Epidermal melanocyte (primary cell): Measurements from ENCODE around the gene FGF2.
"Not testable (repeated sequence)": the region's sequence is repeated elsewhere in the genome, so short reads cannot be mapped to it uniquely, and the experiment has no call there.

Source experiments
- DNase-seq: peaks from one replicate; pipeline ENCODE4 v3.0.0; 2011; ENCODE audit warnings: low spot score; ENCODE audit not compliant: insufficient read length

The FGF2 gene

DNA sequence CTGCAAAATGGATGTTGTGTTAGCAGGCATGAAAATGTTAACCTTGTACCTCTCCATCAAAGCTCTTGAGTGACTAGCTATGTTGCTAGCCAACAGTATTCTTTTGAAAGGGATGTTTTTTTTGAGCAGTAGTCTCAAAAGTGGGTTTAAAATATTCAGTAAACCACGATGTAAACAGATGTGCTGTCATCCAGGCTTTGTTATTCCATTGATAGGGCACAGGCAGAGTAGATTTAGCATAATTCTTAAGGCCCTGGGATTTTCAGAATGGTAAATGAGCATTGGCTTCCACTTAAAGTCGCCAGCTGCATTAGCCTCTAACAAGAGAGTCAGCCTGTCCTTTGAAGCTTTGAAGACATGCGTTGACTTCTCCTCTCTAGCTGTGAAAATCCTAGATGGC is 18.4 kb downstream of the FGF2 start:
- no peak for DNase-seq

DNA sequence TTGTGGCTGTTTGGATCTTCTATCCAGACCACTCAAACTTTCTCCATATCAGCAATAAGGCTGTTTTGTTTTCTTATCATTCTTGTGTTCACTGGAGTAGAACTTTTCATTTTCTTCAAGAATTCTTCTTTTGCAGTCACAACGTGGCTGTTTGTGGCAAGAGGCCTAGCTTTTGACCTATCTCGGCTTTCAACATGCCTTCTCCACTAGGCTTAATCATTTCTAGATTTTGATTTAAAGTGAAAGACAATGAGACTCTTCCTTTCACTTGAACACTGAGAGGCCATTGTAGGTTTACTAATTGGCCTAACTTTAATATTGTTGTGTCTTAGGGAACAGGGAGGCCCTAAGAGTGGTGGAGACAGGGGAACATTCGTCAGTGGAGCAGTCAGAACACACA is 19.1 kb downstream of the FGF2 start:
- DNase-seq = no peak

DNA sequence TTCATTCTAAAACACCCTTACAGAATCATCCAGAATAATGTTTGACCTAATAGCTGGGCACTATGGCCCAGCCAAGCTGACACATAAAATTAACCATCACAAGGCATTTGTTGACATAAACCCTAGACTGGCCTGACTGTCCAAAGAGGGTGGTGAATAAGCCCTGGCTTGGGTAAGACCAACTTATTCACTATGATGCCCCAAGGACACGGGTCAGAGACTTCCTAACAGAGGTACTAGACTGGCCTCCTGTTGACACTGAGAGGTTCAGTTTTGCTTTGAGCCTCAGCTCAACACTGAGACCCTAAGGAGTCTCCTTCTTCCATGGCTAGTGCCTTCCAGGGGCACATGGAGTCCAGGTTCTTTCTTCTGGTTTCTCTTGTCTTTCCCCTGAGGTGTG is 21.3 kb downstream of the FGF2 start:
- DNase-seq = no peak

DNA sequence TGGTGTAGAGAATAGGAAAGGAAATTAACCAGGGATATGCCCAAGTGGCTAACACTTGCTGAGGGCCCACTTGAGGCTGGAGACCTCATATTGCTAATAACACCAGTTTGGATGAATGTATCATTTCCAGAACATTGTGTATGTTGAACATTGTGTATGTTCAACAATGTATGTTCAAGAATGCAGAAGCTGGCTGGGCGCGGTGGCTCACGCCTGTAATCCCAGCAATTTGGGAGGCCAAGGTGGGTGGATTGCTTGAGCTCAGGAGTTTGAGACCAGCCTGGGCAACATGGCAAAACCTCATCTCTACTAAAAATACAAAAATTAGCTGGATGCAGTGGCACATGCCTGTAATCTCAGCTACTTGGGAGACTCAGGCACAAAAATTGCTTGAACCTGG is 23.2 kb downstream of the FGF2 start:
- not testable (repeated sequence) for DNase-seq

DNA sequence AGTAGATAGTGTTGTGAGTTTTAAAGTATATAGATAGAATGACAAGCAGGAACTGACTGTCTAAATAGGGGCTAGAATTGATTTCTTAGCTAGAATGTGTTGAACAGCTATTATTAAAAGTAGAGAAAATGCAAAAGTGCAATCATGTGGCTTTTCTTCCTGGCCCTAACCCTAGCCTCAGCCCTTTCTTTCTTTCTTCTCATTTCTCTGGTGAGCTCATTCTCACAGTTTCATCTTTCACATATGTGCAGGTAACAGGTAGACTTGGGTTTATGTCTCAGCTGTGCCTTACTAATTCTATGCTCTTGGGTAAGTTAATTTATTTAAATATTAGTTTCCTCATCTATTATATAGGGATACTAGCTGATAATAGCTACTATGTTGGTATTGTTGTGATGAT is 24.9 kb downstream of the FGF2 start:
- DNase-seq = no peak

DNA sequence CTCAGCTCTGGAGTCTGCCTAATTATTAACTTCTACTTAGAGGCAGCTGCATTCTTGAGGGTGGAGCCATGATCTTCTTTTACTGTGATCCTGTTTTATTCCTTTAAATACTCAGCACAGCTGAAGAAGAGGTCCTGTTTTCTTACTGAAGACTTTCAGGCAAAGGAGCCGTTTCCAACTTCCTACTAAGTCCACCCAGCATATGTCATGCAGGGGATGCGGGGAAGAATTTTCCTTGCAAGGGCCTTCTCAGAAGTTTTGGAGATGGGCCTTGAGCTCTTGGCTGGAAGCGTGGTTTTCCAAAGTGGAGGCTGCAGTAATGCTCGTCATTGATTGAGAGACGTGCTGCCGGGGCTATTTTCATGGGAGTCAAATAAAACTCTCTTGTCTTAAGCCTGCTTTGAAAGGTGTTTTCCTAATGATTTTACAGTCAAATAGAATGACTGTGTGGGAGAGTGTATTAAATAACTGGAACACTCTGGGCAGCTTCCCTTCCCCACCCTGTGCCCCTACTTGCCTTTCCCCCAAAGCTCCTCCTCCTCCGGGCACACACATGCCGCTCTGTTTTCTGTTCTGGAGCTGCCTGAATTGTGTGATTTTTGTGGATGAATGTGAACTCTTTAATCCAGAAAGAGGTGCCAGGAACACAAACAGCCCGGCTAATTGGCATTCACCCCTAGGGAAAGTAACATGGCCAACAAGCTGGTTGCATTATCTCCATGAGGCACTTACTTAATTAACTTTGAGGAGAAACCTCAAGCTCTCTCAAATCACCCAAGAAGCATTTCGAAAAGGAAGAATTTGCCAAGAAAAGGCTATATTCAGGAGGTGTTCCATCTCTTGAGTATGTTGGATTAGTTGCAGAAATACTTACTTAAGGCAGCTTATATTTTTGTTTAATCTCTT is 28.1 kb downstream of the FGF2 start:
- DNase-seq = peak; percentile 42

DNA sequence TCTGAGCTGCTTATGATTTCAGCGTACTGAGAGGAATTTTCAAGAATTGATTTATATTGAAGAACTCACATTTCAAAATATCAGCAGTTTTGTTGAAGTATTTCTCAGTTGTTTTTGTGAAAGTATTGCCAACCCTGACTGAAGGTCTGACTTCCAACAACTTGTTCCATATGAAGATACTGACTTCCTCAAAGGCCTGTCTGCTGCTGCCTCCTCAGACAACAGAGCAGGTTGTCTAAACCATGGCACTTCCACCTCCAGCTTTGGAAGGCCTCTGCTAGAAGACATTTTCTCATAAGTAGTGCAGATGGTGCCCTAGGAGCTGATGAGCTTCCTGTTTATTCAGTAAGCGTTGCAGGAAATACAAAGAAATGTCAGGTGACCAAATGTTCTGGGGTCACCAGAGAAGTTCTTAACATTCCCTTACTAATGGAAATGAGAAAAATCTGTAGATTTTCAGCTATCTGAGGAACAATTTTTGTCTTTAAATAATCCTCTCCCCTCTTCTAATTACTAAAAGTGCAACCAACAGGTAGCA is 28.8 kb downstream of the FGF2 start:
- DNase-seq = no peak

DNA sequence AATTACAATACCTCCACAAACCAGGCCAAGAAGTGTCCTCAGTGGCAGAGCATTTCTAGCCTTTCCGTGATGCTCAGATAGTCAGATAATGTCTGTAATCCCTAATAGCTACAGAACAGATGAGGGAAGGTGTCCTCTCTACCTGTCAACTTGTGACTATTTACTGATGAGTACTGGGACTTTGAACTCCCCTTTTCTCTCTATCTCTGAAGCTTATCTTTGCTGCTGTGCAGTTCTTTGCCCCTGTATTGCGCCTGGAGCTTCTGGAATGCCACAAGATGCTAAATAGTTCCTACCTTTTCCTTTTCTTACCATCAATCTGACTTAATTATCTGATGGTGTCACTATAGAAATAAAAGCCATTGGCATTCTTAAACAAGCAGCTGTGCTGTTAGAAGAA is 30.5 kb downstream of the FGF2 start:
- DNase-seq = no peak

DNA sequence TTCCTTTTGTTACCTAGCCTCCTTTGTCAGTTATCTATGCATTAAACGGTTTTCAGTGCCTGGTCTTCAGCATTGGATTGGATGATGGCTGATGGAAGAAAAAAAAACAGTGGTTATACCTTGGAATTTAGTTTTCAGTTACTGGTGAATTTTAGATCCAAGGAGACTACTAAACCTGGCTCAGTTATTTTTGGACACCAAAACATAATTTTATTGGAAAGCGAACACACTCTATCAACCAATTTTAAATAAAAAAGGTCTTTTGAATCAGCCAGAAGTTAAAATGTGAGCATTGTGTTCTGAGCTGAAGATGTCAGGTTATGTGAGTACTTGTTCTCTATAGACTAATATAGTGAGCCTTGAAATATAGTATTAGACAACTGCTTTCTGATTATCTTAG is 32.1 kb downstream of the FGF2 start:
- DNase-seq = no peak

DNA sequence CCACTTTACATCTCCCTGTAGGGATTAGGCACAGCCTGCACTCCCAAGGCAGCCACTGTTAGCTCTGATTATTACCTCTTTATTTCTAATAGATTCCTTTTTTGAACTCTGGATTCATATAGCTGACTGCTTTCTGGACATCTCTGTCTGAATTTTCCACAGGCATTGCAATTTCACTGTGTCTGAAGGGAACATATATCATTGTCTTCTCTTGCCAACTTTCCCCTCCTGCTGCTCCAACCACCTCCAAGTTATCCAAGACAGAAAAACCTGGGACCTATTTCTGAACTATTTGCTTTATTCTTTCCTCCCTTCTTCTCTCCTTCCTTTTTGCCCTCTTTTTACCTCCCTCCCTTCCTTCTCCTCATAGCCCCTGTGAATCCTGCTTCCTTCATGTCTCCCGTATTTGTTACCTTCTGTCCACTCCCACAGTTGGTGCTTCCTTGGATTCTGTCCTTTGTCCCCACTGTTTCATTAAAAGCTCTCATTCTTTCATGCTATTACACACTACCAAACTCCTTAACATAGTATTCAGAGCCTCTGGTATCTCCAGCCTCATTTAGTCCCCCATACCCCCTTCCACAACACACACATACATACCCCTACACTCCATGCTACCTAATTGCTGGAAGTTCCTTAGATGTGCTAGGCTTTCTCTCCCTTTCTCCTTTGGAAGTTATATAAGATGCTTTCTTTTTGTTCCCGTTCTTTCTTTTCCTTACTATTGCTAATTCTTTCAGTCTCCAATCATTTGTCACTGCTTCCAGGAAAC is 34.7 kb downstream of the FGF2 start:
- no peak for DNase-seq

DNA sequence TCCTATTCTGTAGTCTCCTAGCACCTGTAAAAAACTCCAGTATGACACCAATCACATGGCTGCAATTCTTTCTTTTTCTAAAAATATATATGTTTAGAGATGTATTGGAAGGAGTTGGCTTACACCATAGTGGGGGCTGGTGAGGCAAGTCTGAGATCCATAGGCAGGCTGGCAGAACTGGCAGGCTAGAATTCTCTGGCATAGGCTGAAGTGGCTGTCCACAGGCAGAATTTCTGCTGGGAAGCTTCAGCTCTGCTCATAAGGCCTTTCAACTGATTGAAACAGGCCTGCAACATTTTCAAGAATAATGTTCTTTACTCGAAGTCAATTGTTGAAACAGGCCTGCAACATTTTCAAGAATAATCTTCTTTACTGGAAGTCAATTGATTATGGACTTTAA is 37.0 kb downstream of the FGF2 start:
- DNase-seq = no peak

DNA sequence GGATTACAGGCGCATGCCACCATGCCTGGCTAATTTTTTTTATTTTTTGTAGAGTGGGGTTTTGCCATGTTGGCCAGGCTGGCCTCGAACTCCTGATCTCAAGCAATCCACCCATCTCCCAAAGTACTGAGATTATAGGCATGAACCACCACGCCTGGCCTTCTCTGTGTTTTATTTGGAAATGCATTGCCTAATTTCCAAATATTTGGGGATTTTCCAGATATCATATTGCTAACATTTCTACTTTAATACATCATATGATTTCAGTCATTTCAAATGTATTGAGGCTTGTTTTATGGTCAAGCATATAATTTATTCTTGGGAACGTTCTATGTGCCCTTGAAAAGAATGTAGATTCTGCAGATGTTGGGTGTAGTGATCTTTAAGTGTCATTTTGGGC is 38.8 kb downstream of the FGF2 start:
- DNase-seq = no peak

DNA sequence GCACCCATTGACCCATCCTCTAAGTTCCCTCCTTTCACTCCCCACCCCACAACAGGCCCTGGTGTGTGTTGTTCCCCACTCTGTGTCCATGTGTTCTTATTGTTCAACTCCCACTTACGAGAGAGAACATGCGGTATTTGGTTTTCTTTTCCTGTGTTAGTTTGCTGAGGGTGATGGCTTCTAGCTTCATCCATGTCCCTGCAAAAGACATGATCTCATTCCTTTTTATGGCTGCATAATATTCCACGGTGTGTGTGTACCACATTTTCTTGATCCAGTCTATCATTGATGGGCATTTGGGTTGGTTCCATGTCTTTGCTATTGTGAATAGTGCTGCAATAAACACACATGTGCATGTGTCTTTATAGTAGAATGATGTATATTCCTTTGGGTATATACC is 41.6 kb downstream of the FGF2 start:
- not testable (repeated sequence) for DNase-seq

DNA sequence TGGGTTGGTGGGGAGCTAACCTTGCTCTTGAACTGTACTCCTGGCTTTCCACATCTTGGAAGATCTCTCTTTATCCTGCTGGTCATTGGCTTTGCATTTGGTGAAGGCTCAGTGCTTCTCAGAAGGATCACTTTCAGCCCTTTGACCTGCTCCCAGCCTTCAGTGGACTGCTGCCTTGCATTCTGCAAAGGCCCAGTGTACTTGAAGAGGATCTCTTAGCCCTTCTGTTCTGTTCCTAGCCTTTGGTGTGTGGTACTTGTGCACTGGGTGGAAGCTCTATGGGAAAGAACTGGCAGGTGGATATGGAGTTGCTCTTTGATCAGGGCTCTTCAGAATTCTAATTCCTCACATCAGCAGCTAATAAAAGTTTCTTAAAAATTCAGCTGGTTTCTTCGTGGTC is 46.5 kb downstream of the FGF2 start:
- no peak for DNase-seq

DNA sequence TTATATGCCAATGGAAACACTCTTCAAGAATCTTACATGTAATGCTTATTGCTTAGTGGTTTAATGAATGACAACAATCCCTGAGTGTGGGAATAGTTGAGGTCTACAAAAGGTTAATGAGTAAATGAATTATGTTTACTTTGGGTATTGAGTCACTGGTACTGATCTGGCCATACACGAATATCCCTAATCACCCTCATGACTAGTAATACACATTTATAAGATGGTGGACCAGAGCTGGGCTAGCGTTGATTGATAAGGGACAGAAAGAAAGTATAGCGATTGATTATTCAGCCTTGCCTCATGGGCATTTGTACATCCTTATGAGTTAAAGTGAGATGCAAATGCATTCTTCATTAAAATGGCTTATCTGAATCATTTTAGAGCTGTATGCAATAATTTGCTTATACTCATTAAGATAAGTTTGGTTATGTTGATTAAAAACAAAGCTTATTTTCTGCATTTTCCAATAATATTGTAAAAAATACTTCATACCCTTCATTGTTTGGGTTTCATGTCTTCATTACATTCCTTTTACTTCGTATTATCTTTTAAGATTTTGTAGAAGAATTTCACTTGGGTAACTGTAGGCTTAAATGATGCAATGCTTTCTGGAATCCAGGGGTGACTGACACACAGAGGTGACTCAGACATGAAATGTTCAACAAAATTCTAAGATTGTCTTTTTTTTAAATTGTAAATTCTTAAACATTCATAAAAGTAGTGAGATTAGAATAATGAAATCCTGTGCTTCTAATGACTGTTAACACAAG is 47.4 kb downstream of the FGF2 start:
- peak; percentile 18 for DNase-seq

DNA sequence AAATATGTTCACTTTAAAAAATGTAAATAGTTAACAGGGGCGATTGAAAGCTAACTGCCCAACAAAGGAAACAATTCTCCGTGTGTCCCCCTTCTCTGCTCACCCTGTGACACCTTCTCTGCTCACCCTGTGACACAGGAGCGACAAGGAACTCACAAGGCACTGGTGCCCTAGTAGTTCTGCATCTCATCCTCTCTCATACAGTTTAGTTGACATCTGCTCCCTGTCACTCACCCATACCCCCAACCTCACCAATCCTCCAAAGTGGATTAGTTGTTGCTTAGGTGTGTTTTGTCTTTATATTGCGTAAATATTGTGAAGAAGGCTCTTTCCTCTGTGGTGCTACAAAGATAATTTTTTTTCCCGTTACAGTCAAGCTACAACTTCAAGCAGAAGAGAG is 49.3 kb downstream of the FGF2 start:
- no peak for DNase-seq

DNA sequence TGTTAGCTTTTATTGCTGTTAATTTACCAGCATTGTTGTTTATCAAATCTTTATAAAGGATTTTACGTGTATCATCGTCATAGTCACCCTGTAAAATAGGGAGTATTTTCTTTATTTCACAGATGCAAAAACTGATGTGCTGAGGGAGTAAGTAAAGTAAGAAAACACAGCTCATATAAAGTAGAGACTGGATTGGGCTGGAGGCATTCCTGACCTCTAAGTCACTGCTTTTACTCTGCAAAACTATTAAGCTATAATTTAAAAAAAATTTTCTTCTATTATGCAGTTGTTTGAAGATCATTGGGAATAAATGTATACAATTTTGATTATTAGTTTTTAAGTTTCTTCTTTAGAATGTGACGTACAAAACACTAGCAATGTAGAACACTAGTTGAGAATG is 49.8 kb downstream of the FGF2 start:
- DNase-seq = no peak

DNA sequence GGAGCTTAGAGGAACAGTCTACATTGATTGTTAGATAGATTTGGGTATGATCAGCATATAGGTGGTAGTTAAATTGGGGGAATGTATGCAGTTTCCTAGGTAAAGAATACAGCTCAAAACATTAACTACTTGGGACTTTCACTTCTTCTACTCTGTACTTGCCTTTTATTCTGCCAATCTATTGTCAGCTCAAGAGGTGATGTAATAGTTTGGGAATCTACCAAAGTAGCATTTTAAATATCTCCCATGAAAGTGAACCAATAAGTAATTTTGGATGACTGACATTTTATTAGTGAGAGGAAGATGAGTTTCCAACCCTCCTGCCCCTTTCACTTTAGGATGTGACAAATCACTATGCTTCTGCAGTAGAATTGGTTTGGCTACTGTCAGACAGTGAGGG is 52.4 kb downstream of the FGF2 start:
- DNase-seq = no peak

DNA sequence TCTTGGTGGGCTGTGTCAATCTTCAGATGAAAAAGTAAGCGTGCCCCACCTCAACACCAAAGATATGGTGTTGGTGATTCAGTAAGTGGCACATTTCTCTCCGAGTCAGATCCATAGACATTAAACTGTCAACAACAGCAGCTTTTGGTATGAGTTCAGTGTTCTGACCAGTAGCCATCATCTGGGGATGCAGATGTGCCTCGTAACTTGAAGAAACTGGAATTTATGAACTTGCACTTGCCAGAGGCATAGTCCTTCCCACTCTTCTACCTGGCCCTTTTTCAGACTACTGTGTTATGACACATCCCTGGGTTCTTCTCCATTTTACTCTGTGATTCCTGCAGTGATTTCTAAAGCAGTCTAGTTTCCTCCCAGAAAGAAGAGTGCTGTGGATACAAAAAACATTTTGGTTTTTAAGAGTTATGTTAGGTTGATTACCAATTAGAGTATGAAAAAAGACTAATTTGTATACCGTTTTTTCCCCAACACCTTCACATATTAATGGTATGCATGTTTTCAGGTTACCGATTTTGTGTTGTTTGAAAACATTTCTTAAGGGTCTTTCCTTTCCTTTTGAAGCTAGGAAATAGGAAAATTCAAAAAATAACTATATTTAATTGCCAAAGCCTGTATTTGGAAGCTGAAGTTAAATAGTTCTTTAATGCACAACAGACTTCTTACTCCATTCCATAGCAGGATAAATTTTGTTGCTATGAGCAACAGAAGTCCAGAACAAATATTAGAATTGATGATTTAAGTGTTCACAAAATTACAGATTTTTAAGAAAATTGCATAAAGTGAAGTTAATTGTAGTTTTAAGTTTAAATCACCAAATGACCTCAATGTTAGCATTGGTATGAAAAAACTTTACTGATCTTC is 56.5 kb downstream of the FGF2 start:
- no peak for DNase-seq

DNA sequence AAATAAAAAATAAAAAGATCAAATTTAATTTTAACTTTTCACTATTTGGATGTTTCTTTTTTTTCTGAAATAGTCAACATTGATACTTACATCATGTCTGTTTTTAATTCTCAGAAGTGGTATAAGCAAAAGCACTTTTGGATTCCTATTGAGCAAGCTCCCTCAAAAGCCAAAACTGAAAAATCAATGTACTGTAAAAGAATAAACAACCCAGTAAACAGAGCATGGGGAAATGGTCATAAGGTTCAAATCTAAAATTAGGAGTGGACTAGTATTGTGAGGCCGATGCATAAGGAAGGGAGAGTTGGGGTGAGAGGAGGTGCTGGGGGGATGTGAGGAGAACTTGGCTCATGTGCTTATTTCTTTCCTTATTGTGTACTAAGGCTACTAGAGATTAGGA is 57.9 kb downstream of the FGF2 start:
- no peak for DNase-seq

DNA sequence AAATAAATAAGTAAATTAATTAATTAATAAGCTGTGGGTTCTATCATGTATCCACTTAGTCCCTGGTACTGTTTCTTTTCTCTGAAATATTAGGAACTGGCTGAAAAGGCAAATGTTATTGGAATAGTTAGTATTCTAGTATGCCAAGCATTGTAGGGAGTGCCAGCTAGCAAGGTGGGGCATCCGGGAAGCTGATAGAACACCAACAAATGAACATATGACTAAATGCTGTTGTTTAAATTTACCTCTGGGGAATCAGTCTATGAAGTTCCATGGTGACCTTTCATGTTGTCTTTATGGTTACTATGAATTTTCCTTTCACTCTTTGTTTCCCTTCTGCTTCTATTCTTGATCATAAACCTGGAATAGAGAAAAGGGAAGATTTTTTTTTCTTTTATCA is 63.1 kb downstream of the FGF2 start:
- no peak for DNase-seq
